SK-N-SH (cell line): ENCODE measurements around the gene RREB1. TPM values are rescaled to one million over a fixed set of nuclear protein-coding genes. Genes with fewer than 3 reads are reported as not detected.

Source experiments
- CTCF ChIA-PET: fragments of 300-600, 350-600 bp; formaldehyde crosslinking; extraction: SDS; loops from one replicate; lab custom pipeline; 2021; lab: Yijun Ruan, JAX
- POLR2A ChIA-PET: fragments of 350-600 bp; sonication (Branson Sonifier 250); formaldehyde crosslinking; extraction: SDS; loops from one replicate; lab custom pipeline; 2020; ENCODE audit warnings: antibody characterized with exemption, inconsistent platforms; lab: Yijun Ruan, JAX
- DNase-seq: peaks from one replicate; pipeline ENCODE4 v3.0.0; 2012
- H2AFZ ChIP-seq: fragments of 200-600 bp; sonication (generic); 2 replicates; pipeline ENCODE4 v1.8.1; 2016; ENCODE audit warnings: antibody characterized with exemption, mild to moderate bottlenecking, low read depth
- H3F3A ChIP-seq: fragments of 200-600 bp; sonication (generic); replicated peaks from 2 replicates; pipeline ENCODE3; 2016; ENCODE audit warnings: antibody characterized with exemption, mild to moderate bottlenecking; ENCODE audit not compliant: insufficient read depth
- H3K27ac ChIP-seq, 2 experiments: fragments of 200-500 bp in 1 of 2; fragments of 200-600 bp in 1 of 2; sonication (Bioruptor generic) in 1 of 2; sonication (generic), shearing (Covaris generic) in 1 of 2; 2 replicates each; pipeline versions ENCODE4 v1.5.1 to v1.6.1; 2014 to 2016; ENCODE audit warnings: low read depth in 2 of 2, inconsistent platforms in 1 of 2, low read length in 1 of 2, mild to moderate bottlenecking in 1 of 2, mixed read lengths in 1 of 2
- H3K27me3 ChIP-seq: fragments of 200-600 bp; sonication (generic), shearing (Covaris generic); 2 replicates; pipeline ENCODE4 v1.6.1; 2016; ENCODE audit warnings: mixed run types; ENCODE audit not compliant: insufficient read depth
- H3K36me3 ChIP-seq, 2 experiments: fragments of 200-500 bp in 1 of 2; fragments of 200-600 bp in 1 of 2; sonication (Bioruptor generic) in 1 of 2; sonication (generic) in 1 of 2; replicated peaks in 1 of 2; 2 replicates each; pipeline versions ENCODE3 to v1.5.1; 2014 to 2016; ENCODE audit warnings: low read length in 1 of 2, mild to moderate bottlenecking in 1 of 2; ENCODE audit not compliant: insufficient read depth in 2 of 2, control insufficient read depth in 1 of 2
- H3K4me1 ChIP-seq, 2 experiments: fragments of 200-500 bp in 1 of 2; fragments of 200-600 bp in 1 of 2; sonication (Bioruptor generic) in 1 of 2; sonication (generic), shearing (Covaris generic) in 1 of 2; 2 replicates each; pipeline versions ENCODE4 v1.5.1 to v1.6.1; 2014 to 2016; ENCODE audit warnings: low read depth in 1 of 2, low read length in 1 of 2, mixed run types in 1 of 2; ENCODE audit not compliant: insufficient read depth in 2 of 2, control insufficient read depth in 1 of 2
- H3K4me2 ChIP-seq: fragments of 200-600 bp; sonication (generic), shearing (Covaris generic); 2 replicates; pipeline ENCODE4 v1.6.1; 2017; ENCODE audit warnings: mixed run types
- H3K4me3 ChIP-seq, 2 experiments: fragments of 200-500 bp in 1 of 2; fragments of 200-600 bp in 1 of 2; sonication (Bioruptor generic) in 1 of 2; sonication (generic), shearing (Covaris generic) in 1 of 2; 2 replicates each; pipeline versions ENCODE4 v1.5.1 to v1.8.1; 2014 to 2016; ENCODE audit warnings: low read depth in 2 of 2, inconsistent platforms in 1 of 2, low read length in 1 of 2, mild to moderate bottlenecking in 1 of 2, mixed read lengths in 1 of 2, moderate library complexity in 1 of 2
- H3K79me2 ChIP-seq: fragments of 200-600 bp; sonication (generic); 2 replicates; pipeline ENCODE4 v1.8.1; 2017; ENCODE audit warnings: mild to moderate bottlenecking; ENCODE audit not compliant: insufficient read depth
- H3K9ac ChIP-seq: fragments of 200-600 bp; sonication (generic); 2 replicates; pipeline ENCODE4 v1.6.1; 2017; ENCODE audit warnings: mixed run types
- H3K9me2 ChIP-seq: fragments of 200-600 bp; sonication (generic); 2 replicates; pipeline ENCODE4 v1.6.1; 2017; ENCODE audit warnings: mixed run types
- H3K9me3 ChIP-seq: fragments of 200-600 bp; sonication (generic); 2 replicates; pipeline ENCODE4 v1.6.1; 2017; ENCODE audit warnings: mixed run types, mild to moderate bottlenecking, moderate library complexity
- H4K20me1 ChIP-seq: fragments of 200-600 bp; sonication (generic); 2 replicates; pipeline ENCODE4 v1.6.1; 2017; ENCODE audit warnings: mild to moderate bottlenecking, mixed run types; ENCODE audit not compliant: insufficient read depth
- CHD2 ChIP-seq: fragments of 150-350 bp; IDR thresholded peaks from 2 replicates; pipeline ENCODE4 v1.6.1; 2018; ENCODE audit warnings: low read length; ENCODE audit not compliant: partially characterized antibody
- EP300 ChIP-seq, 2 experiments: IDR thresholded peaks; 2 replicates each; pipeline versions ENCODE4 v1.4.0 to v1.6.1; 2012; ENCODE audit warnings: borderline replicate concordance in 1 of 2, low read depth in 1 of 2, low read length in 1 of 2
- EZH2phosphoT487 ChIP-seq: fragments of 200-600 bp; sonication (generic); IDR thresholded peaks from 2 replicates; pipeline ENCODE4 v1.6.1; 2017; ENCODE audit warnings: low read depth, mixed run types, mild to moderate bottlenecking, antibody characterized with exemption, moderate library complexity, borderline replicate concordance
- FOSL2 ChIP-seq: IDR thresholded peaks from 2 replicates; pipeline ENCODE4 v1.4.0; 2012; ENCODE audit warnings: low read depth, mild to moderate bottlenecking, moderate library complexity, borderline replicate concordance
- FOXJ3 ChIP-seq: sonication (generic); formaldehyde crosslinking; IDR thresholded peaks from 2 replicates; pipeline ENCODE4 v1.5.1; 2020; ENCODE audit warnings: mild to moderate bottlenecking, missing genetic modification reagents
- FOXM1 ChIP-seq: IDR thresholded peaks from 2 replicates; pipeline ENCODE4 v1.4.0; 2012; ENCODE audit warnings: low read depth, mild to moderate bottlenecking
- GABPA ChIP-seq: IDR thresholded peaks from 2 replicates; pipeline ENCODE4 v1.4.0; 2012; ENCODE audit warnings: low read depth, mild to moderate bottlenecking
- GATA2 ChIP-seq: sonication (generic); formaldehyde crosslinking; IDR thresholded peaks from 2 replicates; pipeline ENCODE4 v1.5.0; 2020; ENCODE audit warnings: mild to moderate bottlenecking, missing genetic modification reagents
- JUND ChIP-seq: IDR thresholded peaks from 2 replicates; pipeline ENCODE4 v1.4.0; 2012
- MAX ChIP-seq: IDR thresholded peaks from 2 replicates; pipeline ENCODE4 v1.4.0; 2012; ENCODE audit warnings: low read depth
- MEF2A ChIP-seq: IDR thresholded peaks from 2 replicates; pipeline ENCODE4 v1.4.0; 2012; ENCODE audit warnings: low read depth, borderline replicate concordance
- MXI1 ChIP-seq: IDR thresholded peaks from 2 replicates; pipeline ENCODE4 v1.6.1; 2012; ENCODE audit warnings: mild to moderate bottlenecking, low read depth, low read length, improper control_type of control experiment
- NFIC ChIP-seq: IDR thresholded peaks from 2 replicates; pipeline ENCODE4 v1.4.0; 2012; ENCODE audit warnings: borderline replicate concordance
- PBX3 ChIP-seq: IDR thresholded peaks from 2 replicates; pipeline ENCODE4; 2012
- RCOR1 ChIP-seq: fragments of 150-350 bp; IDR thresholded peaks from 2 replicates; pipeline ENCODE4 v1.6.1; 2017; ENCODE audit warnings: antibody characterized with exemption, low read length
- RFX5 ChIP-seq: IDR thresholded peaks from 2 replicates; pipeline ENCODE4 v1.6.1; 2012; ENCODE audit warnings: mild to moderate bottlenecking, improper control_type of control experiment, low read length
- SIN3A ChIP-seq: IDR thresholded peaks from 2 replicates; pipeline ENCODE4 v1.6.1; 2012; ENCODE audit warnings: low read depth, mild to moderate bottlenecking, low read length, moderate library complexity, borderline replicate concordance
- TAF1 ChIP-seq: IDR thresholded peaks from 2 replicates; pipeline ENCODE4 v1.6.1; 2012; ENCODE audit warnings: low read depth, mild to moderate bottlenecking, low read length, moderate library complexity, borderline replicate concordance
- TCF12 ChIP-seq: IDR thresholded peaks from 2 replicates; pipeline ENCODE4 v1.4.0; 2012
- USF1 ChIP-seq: IDR thresholded peaks from 2 replicates; pipeline ENCODE4 v1.4.0; 2012; ENCODE audit warnings: low read depth, borderline replicate concordance
- YY1 ChIP-seq: IDR thresholded peaks from 2 replicates; pipeline ENCODE4 v1.4.0; 2012; ENCODE audit warnings: low read depth, mild to moderate bottlenecking
- ZBTB33 ChIP-seq: IDR thresholded peaks from 2 replicates; pipeline ENCODE4 v1.4.0; 2012; ENCODE audit warnings: low read depth, borderline replicate concordance
- WGBS: methylation state at CpG from one replicate; pipeline ENCODE4 v1.1.6; 2017; ENCODE audit warnings: low lambda C conversion rate; 5-methylcytosine and 5-hydroxymethylcytosine counted together
- polyA plus RNA-seq, 3 experiments: library from polyadenylated mRNA; depleted of rRNA; stranded (reverse); fragments of >200 nt; gene quantifications; 2 replicates each; pipeline ENCODE4 v1.2.3, GENCODE V29; 2012

Gene RREB1
- polyA plus RNA-seq, 1 of the 3 experiments (the other 2 are of a cell fraction) = 2.0 TPM

GRCh38 chr6:7268362-7268761 is 160.6 kb downstream of the RREB1 start:
- no peak overlapping the region for H2AFZ ChIP-seq
- 94% methylated on average over 13 of the region's 20 CpGs for WGBS
- H3K9me2 ChIP-seq = no peaks in the 10 kb centered on the region
- ChIA-PET POLR2A (no interaction called here), CTCF (interaction anchor here (1.6 kb wide), 1 partner anchor 24 kb away, joined by 6 read pairs; no protein-coding TSS in a partner anchor)
- H3K9me3 ChIP-seq = no peaks in the 10 kb centered on the region
- H4K20me1 ChIP-seq = no peaks in the 10 kb centered on the region
- no peak overlapping the region for H3K4me2 ChIP-seq
- H3K27me3 ChIP-seq = no peaks in the 10 kb centered on the region
- H3K4me1 ChIP-seq = peaks cover 6 to 12% of the 10 kb centered on the region in 2 experiments; a peak in 2 of 4 replicates
- no peak overlapping the region for H3K9ac ChIP-seq
- no peak for DNase-seq
- H3K4me3 ChIP-seq = no peak overlapping the region
- H3K36me3 ChIP-seq = no peaks in the 10 kb centered on the region
- no peak overlapping the region for H3K27ac ChIP-seq
- TF ChIP-seq PBX3 (no peak), MEF2A (no peak), GATA2 (CRISPR knock-in tag) (no peak), RCOR1 (no peak), CHD2 (no peak)
- H3K79me2 ChIP-seq = no peaks in the 10 kb centered on the region
- no peaks in the 10 kb centered on the region for H3F3A ChIP-seq

- 96% methylated on average over 12 of the region's 23 CpGs for WGBS
- Histone ChIP-seq H3K9me2 (no peaks in the 10 kb centered on the region), H3F3A (no peaks in the 10 kb centered on the region), H3K27ac (no peak overlapping the region), H3K36me3 (no peaks in the 10 kb centered on the region), H3K4me1 (peaks cover 6 to 12% of the 10 kb centered on the region in 2 experiments; a peak in 2 of 4 replicates), H3K9ac (no peak overlapping the region), H4K20me1 (no peaks in the 10 kb centered on the region), H3K79me2 (no peaks in the 10 kb centered on the region), H3K4me2 (no peak overlapping the region), H3K9me3 (no peaks in the 10 kb centered on the region), H2AFZ (no peak overlapping the region), H3K4me3 (no peak overlapping the region), H3K27me3 (no peaks in the 10 kb centered on the region)
- POLR2A ChIA-PET = no interaction called here
- no peak for TF ChIP-seq TAF1
- TF ChIP-seq MAX = no peak
- no peak for TF ChIP-seq EZH2phosphoT487
- TF ChIP-seq USF1 = no peak
- no peak for TF ChIP-seq RCOR1
- TF ChIP-seq MXI1 = no peak
- TF ChIP-seq FOSL2 = no peak
- no peak for TF ChIP-seq ZBTB33
- no peak for TF ChIP-seq NFIC
- TF ChIP-seq FOXJ3 (CRISPR knock-in tag) = no peak
- TF ChIP-seq SIN3A = no peak
- TF ChIP-seq FOXM1 = no peak
- TF ChIP-seq YY1 = no peak
- no peak for TF ChIP-seq JUND
- TF ChIP-seq EP300 (IDR thresholded peaks at IDR 0.05; ENCODE audit: borderline replicate concordance in 1 of 2, low read depth in 1 of 2, low read length in 1 of 2) = no peak
- TF ChIP-seq MEF2A = no peak
- TF ChIP-seq GABPA = no peak
- no peak for TF ChIP-seq TCF12
- no peak for TF ChIP-seq RFX5
- CTCF ChIA-PET = interaction anchor here (1.6 kb wide), 1 partner anchor 25 kb away, joined by 6 read pairs; no protein-coding TSS in a partner anchor
- DNase-seq = no peak
Measured at GRCh38 chr6:7268816-7269555, 161.2 kb downstream of the RREB1 start.
